GM19397 (cell line): ENCODE results near the gene PPIA.
"Not testable (repeated sequence)": the region's sequence is repeated elsewhere in the genome, so short reads cannot be mapped to it uniquely, and the experiment has no call there.

Experiments
- ATAC-seq: cut with Tn5 transposase; IDR thresholded peaks from one replicate; pipeline ENCODE4 v1.9.1; 2021; ENCODE audit warnings: mild to moderate bottlenecking, moderate library complexity; ENCODE audit not compliant: unreplicated experiment

PPIA gene

DNA sequence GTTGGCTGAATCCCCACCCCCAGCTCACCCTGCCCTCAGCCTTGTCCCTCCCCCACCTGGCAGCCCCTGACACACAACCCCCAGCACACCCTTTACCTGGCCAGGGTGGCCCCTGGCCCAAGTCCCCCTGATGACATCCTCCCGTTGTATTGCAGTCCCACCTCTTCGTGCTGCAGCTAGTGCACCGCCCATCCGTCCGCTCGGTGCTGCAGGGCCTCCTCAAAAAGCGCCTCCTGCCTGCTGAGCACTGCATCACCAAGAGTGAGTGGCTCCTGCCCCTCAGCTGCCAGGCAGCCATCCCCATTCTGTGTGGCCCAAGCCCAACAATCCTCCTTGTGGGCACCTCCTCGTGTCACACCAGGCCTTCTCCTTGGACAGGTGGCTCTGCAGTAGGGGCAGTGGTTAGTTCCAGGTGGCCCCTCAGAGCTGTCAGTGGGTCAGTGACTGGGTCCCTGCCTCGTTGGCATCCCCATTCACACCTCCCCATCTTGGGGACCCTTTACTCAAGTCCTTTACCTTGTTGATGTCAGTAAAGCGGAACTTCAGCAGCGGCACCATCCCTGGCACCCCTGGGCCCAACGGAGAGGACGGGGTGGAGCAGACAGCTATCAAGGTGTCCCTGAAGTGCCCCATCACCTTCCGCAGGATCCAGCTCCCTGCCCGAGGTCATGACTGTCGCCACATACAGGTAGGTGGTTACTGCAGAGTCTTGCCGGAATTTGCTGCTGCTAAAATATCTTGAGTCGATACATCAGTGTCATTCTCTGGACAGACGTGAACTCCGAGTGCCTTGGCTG, 33.6 kb upstream of the PPIA start:
- no peak for ATAC-seq

DNA sequence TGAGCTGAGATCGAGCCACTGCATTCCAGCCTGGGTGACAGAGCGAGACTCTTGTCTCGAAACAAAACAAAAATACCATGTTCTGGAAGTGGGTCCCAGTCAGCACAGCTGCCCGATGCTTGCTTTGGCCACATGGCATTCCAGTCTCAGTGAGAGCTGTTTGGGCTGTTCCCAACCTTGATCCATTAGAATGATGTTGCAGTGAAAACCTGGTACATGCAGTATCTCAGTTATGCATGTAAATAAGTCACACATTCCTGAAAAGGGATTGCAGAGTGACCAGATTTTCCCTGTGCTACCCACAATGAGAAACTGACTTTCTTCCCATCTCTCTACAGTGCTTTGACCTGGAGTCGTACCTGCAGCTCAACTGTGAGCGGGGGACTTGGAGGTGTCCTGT, 32.4 kb upstream of the PPIA start:
- no peak for ATAC-seq

- ATAC-seq = no peak
Measured at GRCh38 chr7:44764665-44765578, 31.6 kb upstream of the PPIA start.

- no peak for ATAC-seq
Measured at GRCh38 chr7:44765579-44766415, 30.7 kb upstream of the PPIA start.

- ATAC-seq = no peak
Measured at GRCh38 chr7:44766416-44766801, 30.1 kb upstream of the PPIA start.

DNA sequence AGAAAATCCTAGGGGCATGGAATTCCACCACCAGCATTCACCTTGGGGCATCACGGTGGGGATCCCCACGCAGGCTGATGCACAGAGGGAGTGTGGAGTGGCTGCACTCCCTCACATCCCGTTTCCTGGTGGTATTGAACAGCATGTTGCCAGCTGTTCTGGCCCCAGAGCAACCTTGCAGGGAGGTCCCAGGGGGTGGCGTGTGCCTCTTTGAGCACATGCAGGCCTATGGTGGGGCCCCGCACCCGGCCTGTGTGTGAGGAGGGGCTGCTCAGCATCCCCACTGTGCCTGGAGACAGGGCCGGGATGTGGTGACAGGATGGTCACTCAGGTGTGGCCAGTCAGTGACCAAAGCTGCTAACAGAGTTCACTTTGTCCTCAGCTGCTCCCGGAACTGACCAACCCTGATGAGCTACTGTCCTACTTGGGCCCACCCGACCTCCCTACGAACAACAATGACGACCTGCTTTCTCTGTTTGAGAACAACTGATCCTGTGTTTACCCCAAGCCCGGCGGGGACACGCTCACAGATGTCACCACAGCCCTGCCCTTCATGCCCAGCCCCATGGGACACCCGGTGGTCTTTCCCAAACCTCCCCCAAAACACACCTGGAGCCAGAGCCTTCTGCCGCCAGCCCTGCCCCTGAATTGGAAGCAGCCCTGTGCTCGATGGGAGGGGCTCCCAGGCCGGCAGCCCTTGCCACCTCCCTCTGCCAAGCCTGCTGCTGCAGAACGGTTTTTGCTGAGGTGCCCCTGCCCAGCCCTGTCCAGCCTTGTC, 29.2 kb upstream of the PPIA start:
- ATAC-seq = no peak

DNA sequence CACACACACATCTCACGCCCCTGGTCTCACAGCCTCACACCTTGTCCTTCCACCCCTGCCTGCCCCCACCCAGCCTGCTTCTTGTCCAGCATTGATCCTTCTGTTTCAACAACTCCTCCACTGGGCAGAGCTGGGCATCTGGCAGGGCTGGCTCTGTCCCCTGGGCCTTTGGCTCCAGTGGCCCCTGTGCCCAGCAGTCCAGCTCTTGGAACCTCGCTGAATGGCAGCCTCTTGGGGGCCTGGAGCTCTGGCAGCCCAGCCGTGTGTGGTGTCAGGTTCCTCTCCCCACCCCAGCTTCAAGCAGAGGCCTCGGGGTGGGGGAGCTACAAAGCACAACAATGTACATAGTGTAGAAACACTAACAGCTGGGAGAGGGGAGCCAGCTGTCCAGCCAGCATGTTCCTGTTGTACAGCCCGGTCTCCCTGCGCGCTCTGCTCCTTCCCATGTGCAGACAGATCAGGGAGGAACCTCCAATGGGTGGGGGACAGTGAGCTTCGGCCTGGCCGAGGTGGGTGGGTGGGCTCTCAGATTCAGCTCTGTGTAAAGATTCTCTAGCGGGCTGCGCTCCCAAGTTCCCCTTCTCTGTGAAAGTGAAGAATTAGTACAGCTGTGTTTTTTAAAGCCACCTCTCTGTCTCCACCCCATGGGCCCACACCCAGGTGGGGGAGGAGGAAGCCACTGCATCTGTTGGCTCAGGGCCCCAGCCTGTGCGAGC, 28.4 kb upstream of the PPIA start:
- ATAC-seq = peak; percentile 58

- ATAC-seq = no peak
Measured at GRCh38 chr7:44768628-44769371, 27.7 kb upstream of the PPIA start.

GRCh38 chr7:44769376-44769775, 27.1 kb upstream of the PPIA start:
- ATAC-seq = no peak

GRCh38 chr7:44769776-44770294, 26.6 kb upstream of the PPIA start:
- peak; percentile 50 for ATAC-seq

GRCh38 chr7:44771358-44771757, 25.1 kb upstream of the PPIA start:
- ATAC-seq = no peak

DNA sequence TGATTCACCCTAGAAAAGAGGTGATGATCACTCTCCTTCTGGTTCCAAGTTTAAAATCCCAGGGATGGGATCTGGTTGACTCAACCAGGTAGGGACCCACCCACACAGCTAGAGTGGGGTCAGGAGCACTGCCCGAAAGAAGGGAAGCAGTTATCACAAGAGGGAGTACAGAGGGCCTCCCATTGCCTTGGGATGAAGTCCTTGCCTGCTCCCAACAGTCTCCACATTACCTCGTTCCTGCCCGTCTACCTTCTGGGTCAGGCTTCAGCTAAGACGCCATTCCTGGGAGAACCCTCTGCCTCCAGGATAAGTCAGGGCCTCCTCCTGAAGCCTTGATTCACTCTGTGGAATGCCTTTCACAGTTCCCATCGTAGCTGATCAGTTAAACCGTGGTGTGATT, 24.0 kb upstream of the PPIA start:
- no peak for ATAC-seq

DNA sequence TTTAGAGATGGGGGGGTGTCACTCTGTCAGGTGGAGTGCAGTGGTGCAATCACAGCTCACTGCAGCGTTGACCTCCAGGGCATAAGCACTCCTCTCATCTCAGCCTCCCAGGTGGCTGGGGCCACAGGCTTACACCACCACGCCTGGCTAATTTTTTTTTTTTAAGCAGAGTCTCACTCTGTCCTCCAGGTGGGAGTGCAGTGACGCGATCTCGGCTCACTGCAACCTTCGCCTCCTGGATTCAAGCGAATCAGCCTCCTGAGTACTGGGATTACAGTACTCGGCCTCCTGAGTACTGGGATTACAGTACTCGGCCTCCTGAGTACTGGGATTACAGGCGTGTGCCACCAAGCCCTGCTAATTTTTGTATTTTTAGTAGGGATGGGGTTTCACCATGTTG, 23.6 kb upstream of the PPIA start:
- ATAC-seq = no peak

GRCh38 chr7:44774486-44774885, 22.0 kb upstream of the PPIA start:
- ATAC-seq = not testable (repeated sequence)

DNA sequence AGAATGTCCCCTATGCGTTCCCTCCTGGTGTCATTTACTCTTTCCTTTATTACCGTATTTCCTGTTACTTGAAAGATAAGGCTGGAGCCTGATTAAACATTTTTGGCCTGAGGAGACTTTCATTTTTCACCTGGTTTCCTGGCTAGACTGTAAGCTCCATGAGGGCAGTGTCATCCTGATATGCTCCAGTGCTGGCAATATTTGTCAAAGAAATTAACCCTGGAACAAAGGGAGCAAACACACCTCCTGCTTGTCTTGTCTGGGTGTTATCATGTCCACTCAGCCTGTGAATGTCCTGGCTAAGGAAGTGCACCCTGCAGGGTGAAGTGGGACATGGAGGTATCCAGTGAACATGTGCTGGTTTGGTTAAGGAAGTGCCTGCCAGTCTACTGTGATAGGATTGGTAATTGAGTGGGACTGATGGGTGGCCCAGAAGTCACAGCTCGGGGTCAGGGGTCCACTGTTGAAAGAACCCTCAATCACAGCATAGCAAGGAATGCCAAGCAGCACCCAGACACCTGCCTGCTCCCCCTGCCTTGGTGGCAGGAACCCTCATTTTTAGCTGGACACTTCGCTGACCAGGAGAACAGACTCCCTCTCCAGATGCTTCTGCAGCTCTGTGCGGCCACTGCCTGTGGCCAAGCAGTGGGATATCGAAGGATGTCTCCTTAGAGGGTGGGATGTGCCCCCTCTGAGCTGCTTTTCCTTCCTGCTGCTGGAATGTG, 20.9 kb upstream of the PPIA start:
- no peak for ATAC-seq

DNA sequence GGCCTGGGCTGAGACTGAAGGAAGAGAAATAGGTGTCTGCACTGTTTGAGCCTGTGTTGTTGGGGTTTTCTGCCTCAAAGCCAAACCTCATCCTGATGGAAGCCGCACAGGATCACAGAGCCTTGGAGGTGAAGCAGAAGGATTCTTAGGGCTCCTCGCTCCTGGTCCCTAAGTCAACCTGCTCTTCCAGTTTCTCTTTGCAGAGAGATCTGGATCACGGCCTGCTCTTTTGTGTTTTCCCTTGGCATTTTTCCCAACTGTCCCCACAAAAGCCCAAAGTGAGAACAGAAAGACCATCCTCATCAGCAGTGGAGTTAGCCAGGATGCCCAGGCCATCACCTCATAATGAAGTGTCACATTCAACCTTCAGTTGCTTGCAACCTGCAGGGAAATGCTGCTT, 20.3 kb upstream of the PPIA start:
- ATAC-seq = no peak

- ATAC-seq = no peak
Measured at GRCh38 chr7:44782460-44782859, 14.0 kb upstream of the PPIA start.

- ATAC-seq = no peak
Measured at GRCh38 chr7:44783407-44783806, 13.1 kb upstream of the PPIA start.
